Activated T-helper 2 cell treated with anti-CD3 and anti-CD28 coated beads, Interferon-gamma antibody, Interleukin-2, Interleukin-4, amounts not matched to agents 10 μg/mL and 5 μg/mL and 100 μg/mL, durations not matched to agents 14 hours and 24 hours and 36 hours (primary cell): ENCODE results near the gene CCL7. TPM values are rescaled to one million over a fixed set of nuclear protein-coding genes. Genes with fewer than 3 reads are reported as not detected.

Source experiments
- DNase-seq: peaks from one replicate; pipeline ENCODE4 v3.0.0; 2021; ENCODE audit warnings: low spot score
- H3K27ac Mint-ChIP-seq: one replicate; pipeline ENCODE4 v1.8.0; 2021; ENCODE audit warnings: mixed read lengths
- H3K27me3 Mint-ChIP-seq: one replicate; pipeline ENCODE4 v1.8.0; 2021; ENCODE audit warnings: low read depth, mixed read lengths
- H3K36me3 Mint-ChIP-seq: one replicate; pipeline ENCODE4 v1.8.0; 2021; ENCODE audit warnings: low read depth, mixed read lengths
- H3K4me1 Mint-ChIP-seq: one replicate; pipeline ENCODE4 v1.8.0; 2021; ENCODE audit warnings: low read depth, mixed read lengths
- H3K4me3 Mint-ChIP-seq: one replicate; pipeline ENCODE4 v1.8.0; 2021; ENCODE audit warnings: low read depth, mild to moderate bottlenecking, moderate library complexity, mixed read lengths
- H3K9me3 Mint-ChIP-seq: one replicate; pipeline ENCODE4 v1.8.0; 2021; ENCODE audit warnings: mixed read lengths
- intact Hi-C: fragments of 100-400 bp; cut with micrococcal nuclease; formaldehyde crosslinking; loops from one replicate; pipeline ENCODE4 v1.15.1; 2023
- total RNA-seq: library from RNA; stranded (reverse); gene quantifications from 2 replicates; pipeline ENCODE4 v1.2.3, GENCODE V29; 2022

Gene CCL7
- total RNA-seq, 1 donor from 2014 or later, result not detected

DNA sequence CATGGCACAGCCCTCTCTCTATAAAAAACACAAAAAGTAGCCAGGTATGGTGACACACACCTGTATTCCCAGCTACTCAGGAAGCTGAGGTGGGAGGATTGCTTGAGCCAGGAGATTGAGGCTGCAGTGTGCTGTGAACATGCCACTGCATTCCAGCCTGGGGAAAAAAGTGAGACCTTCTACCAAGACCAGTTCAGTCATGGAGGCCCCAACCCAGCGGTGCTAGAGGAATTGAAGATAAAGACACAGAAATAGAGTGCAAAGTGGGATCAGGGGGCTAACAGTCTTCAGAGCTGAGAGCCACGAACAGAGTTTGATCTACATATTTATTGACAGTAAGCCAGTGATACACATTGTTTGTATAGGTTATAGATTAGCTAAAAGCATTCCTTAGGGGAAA lies 33.6 kb downstream of the CCL7 start:
- no peaks in the 10 kb centered on the region for H3K9me3 Mint-ChIP-seq
- H3K27ac Mint-ChIP-seq, result no peak overlapping the region
- H3K36me3 Mint-ChIP-seq, result no peaks in the 10 kb centered on the region
- no peak overlapping the region for H3K4me3 Mint-ChIP-seq
- peaks cover 18% of the 10 kb centered on the region for H3K4me1 Mint-ChIP-seq
- H3K27me3 Mint-ChIP-seq, result peaks cover 14% of the 10 kb centered on the region
- no peak for DNase-seq
- intact Hi-C loops, result no loop called here

- H3K27me3 Mint-ChIP-seq, result peaks cover 22% of the 10 kb centered on the region
- H3K36me3 Mint-ChIP-seq, result no peaks in the 10 kb centered on the region
- peaks cover 17% of the 10 kb centered on the region for H3K4me1 Mint-ChIP-seq
- no peak for DNase-seq
- no peak overlapping the region for H3K4me3 Mint-ChIP-seq
- no peak overlapping the region for H3K27ac Mint-ChIP-seq
- H3K9me3 Mint-ChIP-seq, result no peaks in the 10 kb centered on the region
- intact Hi-C loops, result no loop called here
Measured at GRCh38 chr17:34305061-34305460, 35.0 kb downstream of the CCL7 start.

GRCh38 chr17:34305606-34306005 lies 35.6 kb downstream of the CCL7 start:
- peaks cover 22% of the 10 kb centered on the region for H3K27me3 Mint-ChIP-seq
- no peak overlapping the region for H3K4me3 Mint-ChIP-seq
- intact Hi-C loops, result loop anchor here (2.0 kb wide), 1 partner anchor 105 kb away; no protein-coding TSS in a partner anchor
- DNase-seq, result no peak
- no peaks in the 10 kb centered on the region for H3K36me3 Mint-ChIP-seq
- H3K27ac Mint-ChIP-seq, result no peak overlapping the region
- H3K9me3 Mint-ChIP-seq, result no peaks in the 10 kb centered on the region
- peaks cover 12% of the 10 kb centered on the region for H3K4me1 Mint-ChIP-seq

- intact Hi-C loops, result loop anchor here (2.0 kb wide), 1 partner anchor 106 kb away; no protein-coding TSS in a partner anchor
- Mint-ChIP-seq H3K9me3 (no peaks in the 10 kb centered on the region), H3K36me3 (no peaks in the 10 kb centered on the region), H3K27ac (no peak overlapping the region), H3K4me1 (peaks cover 8% of the 10 kb centered on the region), H3K27me3 (peaks cover 25% of the 10 kb centered on the region), H3K4me3 (no peak overlapping the region)
- no peak for DNase-seq
Measured at GRCh38 chr17:34306466-34306865, 36.4 kb downstream of the CCL7 start.

GRCh38 chr17:34307110-34307509 lies 37.1 kb downstream of the CCL7 start:
- Mint-ChIP-seq H3K27ac (no peak overlapping the region), H3K4me1 (peaks cover 8% of the 10 kb centered on the region), H3K4me3 (no peak overlapping the region), H3K9me3 (no peaks in the 10 kb centered on the region), H3K36me3 (no peaks in the 10 kb centered on the region), H3K27me3 (peaks cover 24% of the 10 kb centered on the region)
- no peak for DNase-seq
- intact Hi-C loops, result loop anchor here (2.0 kb wide), 1 partner anchor 106 kb away; no protein-coding TSS in a partner anchor

GRCh38 chr17:34308371-34308770 lies 38.4 kb downstream of the CCL7 start:
- intact Hi-C loops, result no loop called here
- Mint-ChIP-seq H3K4me3 (no peak overlapping the region), H3K4me1 (peaks cover 8% of the 10 kb centered on the region), H3K9me3 (no peaks in the 10 kb centered on the region), H3K27ac (no peak overlapping the region), H3K36me3 (no peaks in the 10 kb centered on the region), H3K27me3 (peaks cover 29% of the 10 kb centered on the region)
- no peak for DNase-seq

- Mint-ChIP-seq H3K4me3 (no peak overlapping the region), H3K9me3 (no peaks in the 10 kb centered on the region), H3K27ac (no peak overlapping the region), H3K27me3 (peaks cover 29% of the 10 kb centered on the region), H3K36me3 (no peaks in the 10 kb centered on the region), H3K4me1 (peaks cover 8% of the 10 kb centered on the region)
- no peak for DNase-seq
- intact Hi-C loops, result no loop called here
Measured at GRCh38 chr17:34311291-34311690, 41.3 kb downstream of the CCL7 start.

DNA sequence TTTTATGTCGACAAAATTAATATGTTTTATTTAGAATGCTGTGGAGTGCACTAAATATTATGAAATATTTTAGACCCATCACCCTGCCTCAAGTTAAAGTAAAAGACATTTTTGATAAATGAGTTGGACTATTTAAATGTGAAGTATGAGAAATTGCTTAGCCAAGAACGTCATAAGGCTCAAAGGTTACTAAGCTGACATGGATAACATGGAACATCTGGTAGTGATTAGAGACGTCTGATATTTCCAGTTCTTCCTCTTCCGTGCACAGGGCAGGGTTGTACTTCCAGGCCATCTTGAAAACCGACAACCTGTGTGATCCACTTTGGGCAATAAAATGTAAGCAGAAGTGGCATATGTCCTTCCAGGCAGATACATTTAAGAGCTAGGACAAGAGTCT lies 42.1 kb downstream of the CCL7 start:
- Mint-ChIP-seq H3K36me3 (no peaks in the 10 kb centered on the region), H3K27ac (no peak overlapping the region), H3K4me1 (peaks cover 4% of the 10 kb centered on the region), H3K4me3 (no peak overlapping the region), H3K9me3 (no peaks in the 10 kb centered on the region), H3K27me3 (peaks cover 31% of the 10 kb centered on the region)
- intact Hi-C loops, result no loop called here
- DNase-seq, result no peak

DNA sequence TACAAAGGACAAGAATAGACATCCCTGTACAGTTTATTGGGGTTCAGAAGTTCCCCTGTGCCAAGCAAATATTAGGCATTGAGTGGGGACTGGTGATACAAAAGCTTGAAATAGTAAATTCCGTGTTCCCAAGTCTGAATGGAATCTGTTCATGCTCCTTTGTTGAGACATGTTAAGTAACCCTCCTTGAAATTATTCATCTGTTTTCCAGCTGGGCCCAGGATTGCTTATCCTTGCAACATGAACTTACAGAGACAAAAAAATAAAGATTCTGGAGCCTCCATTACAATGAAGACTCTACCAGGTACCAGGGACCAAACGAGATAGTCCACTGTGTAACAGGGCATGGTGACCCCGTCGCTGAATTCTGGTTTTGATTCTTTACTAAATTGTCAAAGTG lies 43.1 kb downstream of the CCL7 start:
- no peaks in the 10 kb centered on the region for H3K4me1 Mint-ChIP-seq
- intact Hi-C loops, result no loop called here
- no peaks in the 10 kb centered on the region for H3K36me3 Mint-ChIP-seq
- no peaks in the 10 kb centered on the region for H3K9me3 Mint-ChIP-seq
- H3K27me3 Mint-ChIP-seq, result peaks cover 33% of the 10 kb centered on the region
- no peak overlapping the region for H3K27ac Mint-ChIP-seq
- no peak overlapping the region for H3K4me3 Mint-ChIP-seq
- no peak for DNase-seq

DNA sequence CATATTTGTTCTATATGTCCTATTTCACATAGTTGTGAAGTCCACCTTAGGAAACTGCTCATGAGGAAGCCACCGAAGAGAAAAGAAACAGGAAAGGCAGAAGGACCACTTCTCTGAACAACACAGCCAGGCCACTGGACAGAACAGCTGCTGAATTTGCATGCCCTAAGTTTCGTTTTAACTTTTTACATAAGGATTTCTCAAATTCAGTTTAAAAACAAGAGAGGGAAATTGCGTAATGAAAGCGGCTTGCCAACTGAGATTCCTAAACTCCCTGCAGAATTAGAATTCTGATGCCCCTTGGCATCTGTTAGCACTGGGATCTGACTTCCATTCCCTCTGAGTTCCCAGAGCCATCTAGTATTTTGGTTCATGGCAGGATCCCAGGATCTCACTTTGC lies 44.3 kb downstream of the CCL7 start:
- no peak overlapping the region for H3K27ac Mint-ChIP-seq
- intact Hi-C loops, result no loop called here
- no peaks in the 10 kb centered on the region for H3K36me3 Mint-ChIP-seq
- H3K4me3 Mint-ChIP-seq, result no peak overlapping the region
- H3K9me3 Mint-ChIP-seq, result no peaks in the 10 kb centered on the region
- no peaks in the 10 kb centered on the region for H3K4me1 Mint-ChIP-seq
- peaks cover 29% of the 10 kb centered on the region for H3K27me3 Mint-ChIP-seq
- DNase-seq, result no peak

DNA sequence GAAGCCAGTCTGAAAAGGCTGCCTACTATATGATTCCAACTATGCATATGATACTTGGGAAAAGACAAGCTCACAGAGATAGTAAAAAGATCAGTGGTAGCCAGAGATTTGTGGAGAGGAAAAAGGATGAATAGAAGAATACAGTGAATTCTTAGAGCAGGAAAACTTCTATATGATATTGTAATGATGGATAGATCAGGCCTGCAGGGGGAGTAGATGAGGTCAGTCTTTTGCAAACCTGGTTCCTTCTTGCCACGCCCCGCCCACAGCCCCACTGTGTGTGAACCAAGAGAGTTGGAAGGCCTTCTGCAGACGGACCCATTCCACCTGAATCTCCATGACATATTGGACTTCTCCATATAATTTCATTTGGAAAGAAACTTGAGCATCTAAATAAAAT lies 48.5 kb downstream of the CCL7 start:
- peaks cover 21% of the 10 kb centered on the region for H3K27me3 Mint-ChIP-seq
- no peak overlapping the region for H3K27ac Mint-ChIP-seq

DNA sequence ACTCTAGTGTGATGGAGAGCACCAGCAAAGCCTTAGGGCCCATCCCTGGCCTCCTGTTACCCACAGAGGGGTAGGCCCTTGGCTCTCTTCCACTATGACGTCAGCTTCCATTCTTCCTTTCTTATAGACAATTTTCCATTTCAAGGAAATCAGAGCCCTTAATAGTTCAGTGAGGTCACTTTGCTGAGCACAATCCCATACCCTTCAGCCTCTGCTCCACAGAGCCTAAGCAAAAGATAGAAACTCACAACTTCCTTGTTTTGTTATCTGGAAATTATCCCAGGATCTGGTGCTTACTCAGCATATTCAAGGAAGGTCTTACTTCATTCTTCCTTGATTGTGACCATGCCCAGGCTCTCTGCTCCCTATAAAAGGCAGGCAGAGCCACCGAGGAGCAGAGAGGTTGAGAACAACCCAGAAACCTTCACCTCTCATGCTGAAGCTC lies 49.0 kb downstream of the CCL7 start, which contains the start of gene CCL8:
CCL8 (plus strand) TSS at position 397 of the 445 bp plus-strand sequence. CDS start 67 bp downstream, outside the sequence.
- no peaks in the 10 kb centered on the region for H3K9me3 Mint-ChIP-seq
- no peaks in the 10 kb centered on the region for H3K36me3 Mint-ChIP-seq
- H3K27me3 Mint-ChIP-seq, result peaks cover 24% of the 10 kb centered on the region
- intact Hi-C loops, result no loop called here
- H3K4me1 Mint-ChIP-seq, result no peaks in the 10 kb centered on the region
- H3K27ac Mint-ChIP-seq, result no peak within 1 kb of the TSS
- no peak for DNase-seq
- H3K4me3 Mint-ChIP-seq, result no peak within 1 kb of the TSS

More for the DNA sequence above, 48.5 kb downstream of the CCL7 start:
- Mint-ChIP-seq H3K36me3 (no peaks in the 10 kb centered on the region), H3K9me3 (no peaks in the 10 kb centered on the region), H3K4me3 (no peak overlapping the region), H3K4me1 (no peaks in the 10 kb centered on the region)
- DNase-seq, result no peak
- intact Hi-C loops, result no loop called here
